PC-3 (cell line): ENCODE measurements around the gene EP400. TPM values are rescaled to one million over a fixed set of nuclear protein-coding genes. Genes with fewer than 3 reads are reported as not detected.

Experiments used
- ATAC-seq: fragments of 200-7000 bp; cut with Tn5 transposase; 2 replicates; pipeline ENCODE4 v1.9.1; 2020; ENCODE audit warnings: mild to moderate bottlenecking, moderate library complexity
- BruUV-seq: library from RNA; stranded (reverse); fragments of 400-500 nt; replicated peaks from 2 replicates; lab custom pipeline; 2021; lab: Mats Ljungman, UMichigan
- CTCF ChIA-PET: fragments of 300-600 bp; sonication (Branson Sonifier 250); formaldehyde crosslinking; loops from one replicate; lab custom pipeline; 2022; ENCODE audit warnings: antibody characterized with exemption; lab: Charles Lee
- POLR2A ChIA-PET: fragments of 300-600 bp; sonication (Branson Sonifier 250); formaldehyde crosslinking; loops from one replicate; lab custom pipeline; 2022; ENCODE audit warnings: antibody characterized with exemption; ENCODE audit not compliant: unreplicated experiment; lab: Charles Lee
- DNase-seq: peaks from one replicate; pipeline ENCODE4 v3.0.0-alpha.2; 2015
- H2AFZ ChIP-seq: fragments of 300-600 bp; sonication (generic); 2 replicates; pipeline ENCODE4 v1.6.0; 2016; ENCODE audit warnings: antibody characterized with exemption, low read length
- H3F3A ChIP-seq: fragments of 300-600 bp; sonication (generic); one replicate; pipeline ENCODE4 v1.6.0; 2017; ENCODE audit warnings: antibody characterized with exemption, low read length, control low read depth, mild to moderate bottlenecking; ENCODE audit not compliant: unreplicated experiment
- H3K27ac ChIP-seq: fragments of 300-600 bp; sonication (generic); 2 replicates; pipeline ENCODE4 v1.5.1; 2016; ENCODE audit warnings: mild to moderate bottlenecking, low read length
- H3K27me3 ChIP-seq: fragments of 300-600 bp; sonication (generic); 2 replicates; pipeline ENCODE4 v1.6.1; 2016; ENCODE audit warnings: low read length, mixed read lengths
- H3K36me3 ChIP-seq: fragments of 300-600 bp; sonication (generic); 2 replicates; pipeline ENCODE4 v1.6.1; 2016; ENCODE audit warnings: low read depth, mixed run types, low read length, mixed read lengths
- H3K4me1 ChIP-seq: fragments of 300-600 bp; sonication (generic); 2 replicates; pipeline ENCODE4 v1.5.1; 2016; ENCODE audit warnings: low read length; ENCODE audit not compliant: insufficient read depth
- H3K4me2 ChIP-seq: fragments of 300-600 bp; sonication (generic); 2 replicates; pipeline ENCODE4 v1.6.0; 2016; ENCODE audit warnings: low read length
- H3K4me3 ChIP-seq: fragments of 300-600 bp; sonication (generic); 2 replicates; pipeline ENCODE4 v1.5.1; 2016; ENCODE audit warnings: mild to moderate bottlenecking, low read length, mixed read lengths
- H3K79me2 ChIP-seq: fragments of 300-600 bp; sonication (generic); 2 replicates; pipeline ENCODE4 v1.6.1; 2017; ENCODE audit warnings: low read length, mixed read lengths
- H3K9ac ChIP-seq: fragments of 300-600 bp; sonication (generic); 2 replicates; pipeline ENCODE4 v1.6.0; 2016; ENCODE audit warnings: mild to moderate bottlenecking, low read length
- H3K9me2 ChIP-seq: fragments of 300-600 bp; sonication (generic); replicated peaks from 2 replicates; pipeline ENCODE4 v1.6.1; 2016; ENCODE audit warnings: mixed run types, low read length, mixed read lengths
- H3K9me3 ChIP-seq: fragments of 300-600 bp; sonication (generic); 2 replicates; pipeline ENCODE4 v1.6.1; 2016; ENCODE audit warnings: low read length, mixed read lengths
- H4K20me1 ChIP-seq: fragments of 300-600 bp; sonication (generic); 2 replicates; pipeline ENCODE4 v1.6.1; 2016; ENCODE audit warnings: low read length, mixed read lengths
- CTCF ChIP-seq: fragments of 300-600 bp; sonication (generic); conservative IDR thresholded peaks from 2 replicates; pipeline ENCODE4 v1.5.1; 2017; ENCODE audit warnings: antibody characterized with exemption, low read depth, mild to moderate bottlenecking, low read length
- EZH2 ChIP-seq: fragments of 300-600 bp; sonication (generic); IDR thresholded peaks from one replicate; pipeline ENCODE4 v1.6.1; 2017; ENCODE audit warnings: antibody characterized with exemption, mild to moderate bottlenecking, low read length; ENCODE audit not compliant: unreplicated experiment
- EZH2phosphoT487 ChIP-seq: fragments of 300-600 bp; sonication (generic); IDR thresholded peaks from 2 replicates; pipeline ENCODE4 v1.6.1; 2018; ENCODE audit warnings: mild to moderate bottlenecking, antibody characterized with exemption, low read length, borderline replicate concordance
- intact Hi-C: fragments of 100-400 bp; cut with micrococcal nuclease; formaldehyde crosslinking; loops from 2 replicates; pipeline ENCODE4 v1.9.0; 2023
- total RNA-seq: library from RNA; depleted of rRNA; stranded (reverse); fragments of >200 nt; gene quantifications from 2 replicates; pipeline ENCODE4 v1.2.3, GENCODE V29; 2014

Gene EP400
- total RNA-seq, 1 experiment from 2014 or later = 20.2 TPM

GRCh38 chr12:131930510-131930909 lies 19.2 kb upstream of the EP400 start:
- TF ChIP-seq EZH2phosphoT487 (no peak), EZH2 (no peak), CTCF (no peak)
- peak overlapping the region; percentile 96 for H3K4me2 ChIP-seq
- peak overlapping the region; percentile 90 for H3K4me3 ChIP-seq
- H3K4me1 ChIP-seq = peaks cover 14% of the 10 kb centered on the region
- no TSS peak for BruUV-seq
- no peaks in the 10 kb centered on the region for H3K27me3 ChIP-seq
- intact Hi-C loops = no loop called here
- POLR2A ChIA-PET = no interaction called here
- no peaks in the 10 kb centered on the region for H3K9me2 ChIP-seq
- no peak for DNase-seq
- no peak overlapping the region for H3K27ac ChIP-seq
- peaks cover 14% of the 10 kb centered on the region; the same call in 1 of the 2 replicates for H4K20me1 ChIP-seq
- CTCF ChIA-PET = no interaction called here
- H3K79me2 ChIP-seq = peaks cover 43% of the 10 kb centered on the region
- peaks cover 33% of the 10 kb centered on the region for H3K36me3 ChIP-seq
- peak overlapping the region; percentile 100 for H3K9ac ChIP-seq
- no peaks in the 10 kb centered on the region for H3K9me3 ChIP-seq
- no peak for ATAC-seq
- no peak overlapping the region for H2AFZ ChIP-seq
- H3F3A ChIP-seq = no peaks in the 10 kb centered on the region

- Histone ChIP-seq H3K4me2 (no peak overlapping the region), H3K9me2 (no peaks in the 10 kb centered on the region), H3K27me3 (no peaks in the 10 kb centered on the region), H3F3A (no peaks in the 10 kb centered on the region), H3K4me1 (peaks cover 11% of the 10 kb centered on the region), H3K4me3 (no peak overlapping the region), H3K36me3 (peaks cover 46% of the 10 kb centered on the region), H4K20me1 (peaks cover 14% of the 10 kb centered on the region; the same call in 1 of the 2 replicates), H3K9ac (no peak overlapping the region), H3K79me2 (peaks cover 43% of the 10 kb centered on the region), H3K27ac (no peak overlapping the region), H3K9me3 (no peaks in the 10 kb centered on the region), H2AFZ (no peak overlapping the region)
- DNase-seq (no peak), ATAC-seq (no peak)
- TF ChIP-seq CTCF = no peak
- TF ChIP-seq EZH2 = no peak
- TF ChIP-seq EZH2phosphoT487 = no peak
- POLR2A ChIA-PET = no interaction called here
- BruUV-seq = no TSS peak
- CTCF ChIA-PET = no interaction called here
- intact Hi-C loops = no loop called here
These were observed 16.4 kb upstream of the EP400 start for GRCh38 chr12:131933387-131933786.

- TF ChIP-seq CTCF = no peak
- no peak for TF ChIP-seq EZH2phosphoT487
- TF ChIP-seq EZH2 = no peak
- Histone ChIP-seq H3K9me2 (no peaks in the 10 kb centered on the region), H3F3A (no peaks in the 10 kb centered on the region), H4K20me1 (peaks cover 14% of the 10 kb centered on the region; the same call in 1 of the 2 replicates), H3K27me3 (no peaks in the 10 kb centered on the region), H3K4me2 (no peak overlapping the region), H3K36me3 (peaks cover 53% of the 10 kb centered on the region), H3K4me3 (no peak overlapping the region), H2AFZ (no peak overlapping the region), H3K27ac (no peak overlapping the region), H3K79me2 (peaks cover 38% of the 10 kb centered on the region), H3K9me3 (no peaks in the 10 kb centered on the region), H3K4me1 (peaks cover 11% of the 10 kb centered on the region), H3K9ac (no peak overlapping the region)
- DNase-seq = no peak
- ChIA-PET POLR2A (no interaction called here), CTCF (no interaction called here)
- no peak for ATAC-seq
- intact Hi-C loops = no loop called here
- no TSS peak for BruUV-seq
These were observed 15.2 kb upstream of the EP400 start for GRCh38 chr12:131934535-131934934.
